HG02610 (cell line): ENCODE data around the gene TMEM161B.
"Not testable (repeated sequence)": the region's sequence is repeated elsewhere in the genome, so short reads cannot be mapped to it uniquely, and the experiment has no call there.

Experiments
- ATAC-seq: cut with Tn5 transposase; IDR thresholded peaks from one replicate; pipeline ENCODE4 v1.9.1; 2021; ENCODE audit warnings: mild to moderate bottlenecking, moderate library complexity; ENCODE audit not compliant: unreplicated experiment

The TMEM161B gene

DNA sequence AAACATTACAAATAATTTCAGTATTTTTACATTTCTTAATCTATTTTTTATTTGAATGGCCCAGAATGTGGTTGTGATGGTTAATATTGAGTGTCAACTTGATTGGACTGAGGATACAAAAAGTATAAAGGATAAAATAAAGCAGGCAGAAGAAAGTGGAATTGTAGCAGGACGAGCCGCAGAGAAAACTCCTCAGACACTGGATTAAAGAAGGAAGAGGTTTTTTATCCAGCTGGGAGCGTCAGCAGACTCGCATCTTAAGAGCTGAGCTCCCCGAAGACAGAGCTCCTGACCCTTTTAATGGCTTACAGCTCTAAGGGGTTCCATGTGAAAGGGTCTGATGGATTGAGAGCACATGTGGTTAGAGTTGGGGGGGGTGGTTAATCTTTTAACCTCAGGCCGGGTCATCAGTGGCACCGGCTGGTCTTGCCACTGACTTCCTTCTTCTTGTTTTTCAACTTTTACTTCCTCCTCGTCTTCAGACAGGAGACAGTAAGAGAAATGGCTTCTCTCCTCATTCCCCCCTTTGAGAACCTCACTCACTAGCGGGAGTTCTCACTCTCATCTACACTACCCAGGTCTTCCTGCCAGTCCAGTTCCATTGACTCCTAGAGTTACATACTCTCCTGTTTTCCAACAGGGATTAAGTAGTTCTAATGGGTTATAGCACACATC, 80.0 kb downstream of the TMEM161B start:
- ATAC-seq: no peak

DNA sequence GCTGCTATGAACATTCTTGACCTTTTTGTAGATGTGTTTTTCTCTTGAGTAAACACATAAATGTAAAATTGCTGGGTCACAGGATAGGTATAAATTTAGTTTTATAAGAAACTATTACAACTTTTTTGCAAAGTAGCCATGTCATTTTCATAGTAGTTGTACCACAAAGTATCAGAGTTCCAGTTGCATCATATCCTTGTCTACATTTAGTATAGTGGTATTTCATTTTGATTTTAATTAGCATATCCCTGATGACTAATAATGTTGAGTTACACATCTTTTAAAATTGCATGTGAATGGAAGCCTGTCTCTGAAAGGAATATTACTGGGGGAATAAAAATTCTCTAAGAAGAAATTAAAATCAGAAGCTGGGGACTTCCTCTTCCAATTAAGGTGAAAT, 85.4 kb downstream of the TMEM161B start:
- no peak for ATAC-seq

DNA sequence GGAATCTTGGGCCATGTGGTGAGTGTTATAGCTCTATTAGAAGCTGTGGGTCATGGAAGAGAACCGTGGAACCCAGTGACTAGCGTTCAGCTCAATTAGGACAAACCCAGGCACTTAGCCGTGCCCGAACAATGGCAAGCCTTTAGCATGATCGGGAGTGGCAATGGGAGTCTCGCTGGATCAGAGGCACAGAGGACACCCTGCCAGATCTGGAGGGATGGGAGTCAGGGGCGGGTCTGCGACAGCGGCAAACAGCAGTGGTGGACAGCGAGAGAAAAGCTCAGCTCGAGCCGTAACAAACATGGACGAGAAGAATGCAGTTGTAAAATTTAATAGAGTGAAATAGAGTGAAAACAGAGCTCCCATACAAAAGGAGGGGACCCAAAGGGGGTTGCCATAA, 91.2 kb downstream of the TMEM161B start:
- not testable (repeated sequence) for ATAC-seq

DNA sequence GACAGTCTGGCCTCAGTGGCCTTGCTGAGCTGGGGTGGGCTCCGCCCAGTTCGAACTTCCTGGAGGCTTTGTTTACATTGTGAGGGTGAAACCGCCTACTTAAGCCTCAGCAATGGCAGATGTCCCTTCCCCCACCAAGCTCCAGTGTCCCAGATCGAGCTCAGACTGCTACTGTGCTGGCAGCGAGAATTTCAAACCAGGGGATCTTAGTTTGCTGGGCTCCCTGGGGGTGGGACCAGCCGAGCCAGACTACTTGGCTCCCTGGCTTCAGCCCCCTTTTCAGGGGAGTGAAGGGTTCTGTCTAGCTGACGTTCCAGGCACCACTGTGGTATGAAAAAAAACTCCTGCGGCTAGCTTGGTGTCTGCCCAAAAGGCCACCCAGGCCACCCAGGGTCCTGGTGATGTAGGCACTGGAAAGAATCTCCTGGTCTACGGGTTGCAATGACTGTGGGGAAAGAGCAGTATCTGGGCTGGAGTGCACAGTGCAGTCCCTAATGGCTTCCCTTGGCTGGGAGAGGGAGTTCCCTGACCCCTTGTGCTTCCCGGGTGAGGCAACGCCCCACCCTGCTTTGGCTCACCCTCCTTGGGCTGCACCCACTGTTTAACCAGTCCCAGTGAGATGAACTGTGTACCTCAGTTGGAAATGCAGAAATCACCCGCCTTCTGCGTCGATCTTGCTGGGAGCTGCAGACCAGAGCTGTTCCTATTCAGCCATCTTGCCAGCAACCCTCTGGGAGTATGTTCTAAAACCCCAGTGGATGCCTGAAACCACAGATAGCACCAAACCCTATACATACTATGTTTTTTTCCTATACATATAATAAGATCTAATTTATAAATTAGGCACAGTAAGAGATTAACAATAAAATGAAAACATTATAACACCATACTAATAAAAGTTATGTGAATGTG, 95.5 kb downstream of the TMEM161B start:
- ATAC-seq: no peak

DNA sequence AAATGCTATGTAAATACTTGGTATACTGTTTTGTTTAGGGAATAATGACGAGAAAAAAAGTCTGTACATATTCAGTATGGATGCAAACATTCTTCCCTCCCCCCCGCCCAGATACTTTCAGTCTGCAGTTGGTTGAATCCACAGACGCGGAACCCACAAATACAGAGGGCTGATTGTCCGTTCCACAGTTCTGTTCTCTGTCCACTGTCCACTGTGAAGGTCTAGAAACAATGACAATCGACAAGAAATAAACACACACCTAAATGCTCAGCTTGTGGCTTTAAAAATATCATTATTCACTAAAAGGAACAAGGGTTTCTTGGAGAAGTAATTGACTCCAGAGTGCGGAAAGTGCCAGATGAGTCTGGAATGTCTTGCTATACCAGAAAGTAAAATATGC, 109.1 kb downstream of the TMEM161B start:
- ATAC-seq: no peak

DNA sequence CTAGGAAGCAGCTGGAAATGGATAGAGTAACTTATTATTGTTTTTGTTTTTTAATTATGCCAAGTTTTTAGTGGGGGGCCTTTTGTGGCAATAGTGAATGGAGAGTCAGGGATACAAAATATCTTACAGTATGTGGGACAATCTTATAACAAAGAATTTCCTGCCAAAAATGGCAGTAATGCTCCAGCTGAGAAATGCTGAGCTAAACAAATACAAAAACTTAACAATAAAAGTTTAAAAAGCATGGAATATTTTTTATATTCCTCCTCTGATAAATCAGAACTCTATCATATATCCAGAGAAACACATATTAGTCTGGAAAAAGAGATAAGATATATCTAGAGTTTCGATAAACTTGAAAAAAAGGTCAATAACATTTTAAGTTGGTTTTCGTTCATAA, 110.6 kb downstream of the TMEM161B start:
- ATAC-seq: no peak

GRCh38 chr5:88154891-88155290, 113.8 kb downstream of the TMEM161B start:
- no peak for ATAC-seq

- no peak for ATAC-seq
Measured at GRCh38 chr5:88150747-88151146, 117.9 kb downstream of the TMEM161B start.

- no peak for ATAC-seq
Measured at GRCh38 chr5:88145611-88146467, 122.8 kb downstream of the TMEM161B start.

GRCh38 chr5:88145221-88145610, 123.4 kb downstream of the TMEM161B start:
- ATAC-seq: no peak
